AG09309 (cell line): ENCODE results near the gene LDHB.
A peak's percentile ranks its signal among the peaks of the same experiment; 100 is the strongest.
"Not testable (repeated sequence)": the region's sequence is repeated elsewhere in the genome, so short reads cannot be mapped to it uniquely, and the experiment has no call there.

ENCODE experiments used
- DNase-seq: peaks from one replicate; pipeline ENCODE4 v3.0.0-alpha.2; 2010; ENCODE audit warnings: low read depth
- H3K4me3 ChIP-seq: 2 replicates; pipeline ENCODE4 v1.5.1; 2011; ENCODE audit warnings: mild to moderate bottlenecking, low read depth, low read length, moderate library complexity; ENCODE audit not compliant: control insufficient read depth
- CTCF ChIP-seq: IDR thresholded peaks from 2 replicates; pipeline ENCODE4 v1.5.1; 2011; ENCODE audit warnings: mild to moderate bottlenecking, low read depth, low read length, inconsistent platforms; ENCODE audit not compliant: insufficient read depth, control insufficient read depth; ENCODE audit errors: missing control alignments

Gene LDHB

GRCh38 chr12:21662122-21662792 is 4.6 kb upstream of the LDHB start:
- no peak overlapping the region for H3K4me3 ChIP-seq
- no peak for DNase-seq
- no peak for TF ChIP-seq CTCF

GRCh38 chr12:21661396-21662093 is 3.9 kb upstream of the LDHB start:
- not testable (repeated sequence) for DNase-seq, H3K4me3 ChIP-seq

GRCh38 chr12:21659383-21659782 is 1.7 kb upstream of the LDHB start:
- no peak for TF ChIP-seq CTCF
- no peak for DNase-seq
- H3K4me3 ChIP-seq, result no peak overlapping the region

GRCh38 chr12:21656905-21657325 is 727 bp downstream of the LDHB start:
- peak overlapping the region; percentile 80 for H3K4me3 ChIP-seq
- TF ChIP-seq CTCF, result no peak
- no peak for DNase-seq

GRCh38 chr12:21655591-21655990 is 2.1 kb downstream of the LDHB start:
- H3K4me3 ChIP-seq, result no peak overlapping the region
- no peak for DNase-seq
- TF ChIP-seq CTCF, result no peak

GRCh38 chr12:21651821-21652220 is 5.8 kb downstream of the LDHB start:
- DNase-seq, result no peak
- no peak for TF ChIP-seq CTCF

GRCh38 chr12:21650997-21651396 is 6.6 kb downstream of the LDHB start:
- H3K4me3 ChIP-seq, result no peak overlapping the region
- no peak for DNase-seq
- TF ChIP-seq CTCF, result no peak

More at GRCh38 chr12:21651821-21652220, 5.8 kb downstream of the LDHB start:
- no peak overlapping the region for H3K4me3 ChIP-seq
